NB4 (cell line): ENCODE results near the gene RBM38.

Experiments used
- POLR2A ChIP-seq: IDR thresholded peaks from 2 replicates; pipeline ENCODE4 v1.6.1; 2011; ENCODE audit warnings: mild to moderate bottlenecking; ENCODE audit not compliant: insufficient read length; ENCODE audit errors: extremely low read depth
- TF ChIP-seq, protein P1 (sequence below): IDR thresholded peaks from 2 replicates; pipeline ENCODE4 v1.6.1; 2011; ENCODE audit warnings: low read depth, low read length

DNA sequence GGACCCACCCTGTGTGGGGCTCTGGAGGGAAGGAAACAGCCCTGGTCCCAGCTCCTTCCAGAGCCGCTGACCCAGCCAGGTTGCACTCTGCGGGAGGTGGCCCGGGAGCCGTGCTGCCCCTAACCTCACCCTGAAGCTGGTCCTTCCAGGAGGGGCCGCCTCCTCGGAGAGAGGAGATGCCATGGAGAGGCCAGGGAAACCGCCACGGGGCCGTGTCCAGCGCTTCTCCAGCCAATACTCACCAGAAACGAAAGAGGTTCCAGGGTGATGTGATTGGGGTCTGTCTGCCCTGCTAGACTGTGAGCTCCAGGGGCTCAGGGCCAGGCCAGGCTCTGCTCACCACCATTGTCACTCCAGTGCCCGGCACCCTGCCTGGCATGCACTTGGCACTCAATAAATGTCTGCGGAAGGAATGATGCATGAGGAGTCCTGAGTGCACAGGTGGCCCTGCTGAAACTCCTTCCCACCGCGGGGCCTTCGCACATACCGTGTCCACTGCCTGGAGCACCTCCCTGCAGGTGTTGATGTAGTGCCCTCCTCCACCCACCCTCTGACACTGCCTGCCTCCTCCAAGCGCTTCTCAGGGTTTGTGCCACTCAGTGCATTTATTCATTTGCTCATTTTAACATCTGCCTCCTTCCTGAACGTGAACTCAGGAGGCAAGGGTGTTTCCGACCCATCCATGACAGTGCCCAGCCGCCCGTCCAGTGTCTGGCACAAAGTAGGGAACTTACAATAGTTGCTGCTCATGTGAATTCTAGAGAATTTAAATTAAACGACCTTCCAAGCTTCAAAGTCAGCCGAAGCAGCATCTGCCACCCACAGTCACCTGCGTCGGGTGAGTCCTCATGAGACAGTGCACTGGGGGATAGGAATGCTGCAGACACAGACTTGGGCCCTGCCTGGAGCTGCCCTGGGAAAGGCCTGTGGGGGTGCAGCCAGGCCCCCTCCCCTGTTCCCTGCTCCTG is 30.3 kb downstream of the RBM38 start:
- TF ChIP-seq POLR2A = no peak
- TF ChIP-seq, protein P1, sequence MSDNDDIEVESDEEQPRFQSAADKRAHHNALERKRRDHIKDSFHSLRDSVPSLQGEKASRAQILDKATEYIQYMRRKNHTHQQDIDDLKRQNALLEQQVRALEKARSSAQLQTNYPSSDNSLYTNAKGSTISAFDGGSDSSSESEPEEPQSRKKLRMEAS = no peak
